H1 (cell line): ENCODE results near the gene MPP2. TPM values are rescaled to one million over a fixed set of nuclear protein-coding genes. Genes with fewer than 3 reads are reported as not detected.

Experiments used
- ATF2 ChIP-seq: IDR thresholded peaks from 2 replicates; pipeline ENCODE4 v1.6.1; 2012; ENCODE audit warnings: low read length, inconsistent platforms
- E2F6 ChIP-seq: IDR thresholded peaks from 2 replicates; pipeline ENCODE4 v1.6.1; 2012; ENCODE audit warnings: inconsistent platforms
- EZH2 ChIP-seq: fragments of 200-600 bp; sonication (generic); IDR thresholded peaks from 2 replicates; pipeline ENCODE4 v1.7.1; 2012; ENCODE audit warnings: low read depth, mild to moderate bottlenecking, moderate library complexity, low read length, inconsistent platforms; ENCODE audit not compliant: severe bottlenecking
- GABPA ChIP-seq: IDR thresholded peaks from 2 replicates; pipeline ENCODE4 v1.6.1; 2011; ENCODE audit warnings: mild to moderate bottlenecking, low read length, moderate library complexity, borderline replicate concordance; ENCODE audit not compliant: insufficient read depth
- HDAC2 ChIP-seq, 2 experiments: fragments of 300-600 bp in 1 of 2; sonication (generic) in 1 of 2; IDR thresholded peaks; 2 replicates each; pipeline ENCODE4 v1.6.1; 2011 to 2012; ENCODE audit warnings: low read depth in 2 of 2, low read length in 2 of 2, mild to moderate bottlenecking in 2 of 2, moderate library complexity in 2 of 2, borderline replicate concordance in 1 of 2, inconsistent platforms in 1 of 2
- SIX5 ChIP-seq: IDR thresholded peaks from 2 replicates; pipeline ENCODE4 v1.6.1; 2011; ENCODE audit warnings: mild to moderate bottlenecking, low read depth, low read length
- SP1 ChIP-seq: IDR thresholded peaks from 2 replicates; pipeline ENCODE4 v1.6.1; 2011; ENCODE audit warnings: low read depth, low read length
- polyA plus RNA-seq, 7 experiments: library from polyadenylated mRNA; depleted of rRNA in 3 of 7; stranded (reverse) in 5 of 7; unstranded in 2 of 7; fragments of >200 nt in 5 of 7; fragments of 200-250 nt in 2 of 7; gene quantifications; 1 replicate in 5 of 7; 2 replicates in 1 of 7; 4 replicates in 1 of 7; pipeline versions ENCODE4 v1.2.1 to v1.2.3, GENCODE V29; 2011 to 2013; ENCODE audit warnings: missing spikeins in 2 of 7, mixed read lengths in 2 of 7
- total RNA-seq: library from RNA; stranded (reverse); fragmentation: NEBNext Ultra II Directional; extraction: Animal tissue kit (Norgen Biotek cat#: 25700); gene quantifications from 2 replicates; pipeline ENCODE4 v1.2.1, GENCODE V29; 2021

The MPP2 gene
- total and polyA plus RNA-seq, 2 of the 8 experiments (the other 6 are each of a cell fraction or from before 2014, with no cell fraction given), result 30.9 to 34.1 TPM

- TF ChIP-seq EZH2 (no peak), ATF2 (0 out of 2 replicates have a peak, but pooled peaks have one; percentile 13), SIX5 (no peak), GABPA (peak; percentile 12; the same call in 1 of the 2 replicates), SP1 (0 out of 2 replicates have a peak, but pooled peaks have one; percentile 31), HDAC2 (IDR thresholded peaks at IDR 0.05; ENCODE audit: borderline replicate concordance in 1 of 2, low read depth in 2 of 2, low read length in 2 of 2) (0 out of 4 replicates have a peak, but pooled peaks of 1 of the 2 experiments have one; percentile 6), E2F6 (peak; percentile 70)
Measured at GRCh38 chr17:43907425-43907981, at the start of gene MPP2 (continued).
